GM03348 (cell line): ENCODE measurements around the gene DNAJC1.
"Not testable (repeated sequence)": the region's sequence is repeated elsewhere in the genome, so short reads cannot be mapped to it uniquely, and the experiment has no call there.

Source experiments
- DNase-seq: peaks from one replicate; pipeline ENCODE4 v3.0.0; 2012; ENCODE audit warnings: low spot score

DNAJC1 gene

GRCh38 chr10:21724687-21725367 lies 278.7 kb downstream of the DNAJC1 start:
- peak; percentile 85 for DNase-seq

- DNase-seq = no peak
Measured at GRCh38 chr10:21724020-21724589, 279.4 kb downstream of the DNAJC1 start.

- no peak for DNase-seq
Measured at GRCh38 chr10:21722209-21722608, 281.3 kb downstream of the DNAJC1 start.

GRCh38 chr10:21721000-21721665 lies 282.4 kb downstream of the DNAJC1 start:
- DNase-seq = no peak

- no peak for DNase-seq
Measured at GRCh38 chr10:21720090-21720489, 283.4 kb downstream of the DNAJC1 start.

- DNase-seq = no peak
Measured at GRCh38 chr10:21719502-21719901, 284.0 kb downstream of the DNAJC1 start.

DNA sequence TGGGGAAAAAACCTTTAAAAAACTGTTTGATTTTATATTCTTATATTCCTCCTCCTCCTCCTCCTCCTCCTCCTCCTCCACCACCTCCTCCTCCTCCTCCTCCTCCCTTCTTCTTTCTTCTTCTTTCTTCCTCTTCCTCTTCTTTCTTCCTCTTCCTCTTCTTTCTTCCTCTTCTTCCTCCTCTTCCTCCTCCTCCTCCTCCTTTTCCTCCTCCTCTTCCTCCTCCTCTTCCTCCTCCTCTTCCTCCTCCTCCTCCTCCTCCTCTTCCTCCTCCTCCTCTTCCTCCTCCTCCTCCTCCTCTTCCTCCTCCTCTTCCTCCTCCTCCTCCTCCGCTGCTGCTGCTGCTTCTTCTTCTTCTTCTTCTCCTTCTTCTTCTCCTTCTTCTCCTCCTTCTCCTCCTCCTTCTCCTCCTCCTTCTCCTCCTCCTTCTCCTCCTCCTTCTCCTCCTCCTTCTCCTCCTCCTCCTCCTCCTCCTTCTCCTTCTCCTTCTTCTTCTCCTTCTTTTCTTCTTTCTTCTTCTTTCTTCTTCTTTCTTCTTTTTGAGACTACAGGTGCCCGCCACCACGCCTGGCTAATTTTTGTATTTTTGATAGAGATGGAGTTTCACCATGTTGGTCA lies 286.0 kb downstream of the DNAJC1 start:
- DNase-seq = not testable (repeated sequence)

- DNase-seq = no peak
Measured at GRCh38 chr10:21715531-21716195, 287.9 kb downstream of the DNAJC1 start.

DNA sequence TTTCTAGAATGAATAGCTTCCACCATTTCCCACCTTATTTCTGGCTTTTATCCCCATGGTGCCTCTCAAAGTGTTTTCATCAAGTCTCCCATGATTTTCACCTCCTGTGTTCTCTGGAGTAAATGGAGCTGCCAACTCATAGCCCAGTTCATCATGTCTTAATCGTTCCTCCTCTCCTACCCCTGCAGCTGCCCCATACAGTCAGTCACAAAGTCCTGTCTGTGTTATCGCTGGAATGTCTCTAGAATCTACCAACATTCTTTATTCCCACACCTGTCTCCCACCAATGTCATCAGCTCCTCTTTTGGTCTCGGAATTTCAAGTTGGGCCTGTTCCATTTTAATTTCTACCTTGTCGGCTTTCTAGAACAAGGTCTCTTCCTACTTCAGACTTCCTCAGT lies 290.6 kb downstream of the DNAJC1 start:
- no peak for DNase-seq

DNA sequence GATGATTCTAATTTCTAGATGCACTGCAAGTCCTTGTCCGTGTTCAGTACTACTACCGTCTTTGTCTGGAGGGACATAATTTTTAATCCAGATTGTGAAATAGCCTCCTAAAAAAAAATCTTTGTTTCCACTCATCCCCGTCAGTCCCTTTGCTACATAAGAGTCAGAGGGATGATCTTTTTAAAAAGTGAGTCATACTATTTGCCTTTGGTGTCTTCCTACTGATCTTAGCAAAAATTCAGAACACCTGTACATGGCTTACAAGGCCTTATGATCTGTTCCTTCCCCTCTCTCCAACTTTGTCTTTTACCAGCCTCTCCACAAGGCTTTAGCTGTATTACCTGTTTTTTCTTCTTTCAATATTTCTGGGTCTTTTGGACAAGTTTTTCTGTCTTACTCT lies 296.0 kb downstream of the DNAJC1 start:
- no peak for DNase-seq
